ENCODE measurements around the gene GRAMD4. TPM values are rescaled to one million over a fixed set of nuclear protein-coding genes. Genes with fewer than 3 reads are reported as not detected.

Gene GRAMD4
- polyA plus RNA-seq, 3 donors, result 18.9 to 21.5 (median 21.4) TPM

DNA sequence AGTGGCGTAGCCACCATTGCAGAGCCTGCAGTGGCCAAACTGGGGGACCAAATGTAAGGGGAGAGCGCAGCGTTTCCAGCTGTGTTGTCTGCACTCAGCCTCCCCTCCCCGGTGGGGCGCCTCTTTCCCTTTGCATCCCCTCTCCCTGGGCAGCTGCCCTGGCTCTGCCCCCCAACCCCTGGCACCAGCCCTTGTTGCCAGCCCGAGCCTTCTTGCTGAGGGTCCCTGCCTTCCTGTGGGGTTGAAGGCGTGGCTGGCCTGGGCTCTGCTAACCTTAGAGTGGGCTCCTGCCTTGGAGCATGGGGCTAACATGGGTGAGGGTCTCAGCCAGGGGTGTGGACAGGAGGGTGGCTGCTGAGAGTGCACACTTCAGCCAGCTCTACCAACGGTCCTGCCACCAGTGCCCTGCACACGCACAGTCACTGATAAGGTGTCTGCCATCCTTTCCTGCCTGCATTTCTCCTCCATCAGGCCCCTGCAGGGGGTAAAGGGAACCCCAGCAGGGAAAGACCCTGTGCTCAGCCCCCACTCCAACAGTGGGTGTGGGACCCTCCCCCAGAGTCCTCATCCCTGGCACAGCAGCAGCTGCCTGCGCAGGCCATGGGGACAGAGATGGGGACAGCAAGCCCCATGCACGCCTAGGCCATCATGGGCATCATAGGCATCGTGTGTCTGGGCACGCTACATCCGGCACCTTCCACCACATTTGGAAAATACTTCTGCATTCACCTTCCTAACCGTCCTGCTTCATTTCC, 74.4 kb downstream of the GRAMD4 start:
- no peak for DNase-seq (ENCODE audit: extremely low read depth in 1 of 11, low read depth in 9 of 11, low spot score in 4 of 11)

DNA sequence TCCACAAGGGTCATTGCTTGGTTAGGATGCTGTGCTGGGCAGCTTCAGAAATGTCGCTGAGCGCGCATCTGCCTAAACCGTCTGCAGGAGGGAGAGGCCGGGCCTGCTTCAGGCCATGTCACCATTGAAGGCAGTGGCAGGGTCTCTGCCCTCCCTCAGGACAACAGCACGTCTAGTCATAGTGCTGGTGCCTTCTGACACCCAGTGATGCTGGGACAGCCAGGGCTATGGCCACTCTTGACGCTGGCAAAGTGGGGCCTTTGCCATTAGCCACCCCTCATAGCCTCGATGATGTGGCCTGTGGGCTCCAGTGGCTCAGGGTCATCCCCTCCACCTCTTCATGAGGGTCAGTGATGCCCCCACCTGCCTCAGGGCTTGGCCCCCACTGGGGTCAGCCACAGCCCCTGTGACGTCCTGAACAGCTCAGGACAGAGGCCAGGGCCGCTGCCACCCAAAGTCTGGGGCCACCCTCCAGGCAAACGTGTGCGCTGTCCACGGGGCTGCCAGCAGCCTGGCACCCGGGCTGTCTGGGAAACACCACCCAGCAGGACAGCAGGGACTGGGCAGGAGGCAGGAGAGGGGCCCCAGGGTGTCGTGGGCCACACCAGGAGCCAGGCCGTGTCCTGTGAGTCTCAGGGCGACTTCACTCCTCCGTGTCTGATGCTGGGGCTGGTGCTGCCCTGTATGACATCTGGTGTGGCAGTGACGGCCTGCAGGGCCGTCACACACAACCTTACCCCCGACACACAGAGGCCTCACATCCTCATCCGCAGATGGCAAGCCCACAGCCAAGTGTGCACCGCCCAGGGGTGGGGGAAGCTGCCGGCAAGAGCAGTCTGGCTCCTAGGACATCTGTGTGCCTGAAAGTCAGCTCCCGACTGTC, 75.4 kb downstream of the GRAMD4 start:
- DNase-seq (ENCODE audit: extremely low read depth in 1 of 11, low read depth in 9 of 11, low spot score in 4 of 11), result no peak

DNA sequence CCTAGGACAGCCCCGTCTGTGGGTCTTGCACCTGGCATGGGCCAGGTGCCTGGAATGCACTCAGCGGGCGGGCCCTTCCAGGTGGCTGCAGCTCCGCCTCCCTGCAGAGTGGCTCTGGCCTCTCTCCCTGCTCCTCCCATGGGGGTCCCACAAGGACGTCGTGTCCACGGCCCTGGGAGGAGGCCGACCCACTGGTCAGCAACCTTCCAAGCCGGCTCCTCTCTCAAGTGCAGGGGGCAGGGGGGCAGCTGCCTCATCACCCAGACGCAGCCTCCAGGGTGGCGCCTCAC, 76.0 kb downstream of the GRAMD4 start:
- no peak for DNase-seq (ENCODE audit: extremely low read depth in 1 of 11, low read depth in 9 of 11, low spot score in 4 of 11)

DNA sequence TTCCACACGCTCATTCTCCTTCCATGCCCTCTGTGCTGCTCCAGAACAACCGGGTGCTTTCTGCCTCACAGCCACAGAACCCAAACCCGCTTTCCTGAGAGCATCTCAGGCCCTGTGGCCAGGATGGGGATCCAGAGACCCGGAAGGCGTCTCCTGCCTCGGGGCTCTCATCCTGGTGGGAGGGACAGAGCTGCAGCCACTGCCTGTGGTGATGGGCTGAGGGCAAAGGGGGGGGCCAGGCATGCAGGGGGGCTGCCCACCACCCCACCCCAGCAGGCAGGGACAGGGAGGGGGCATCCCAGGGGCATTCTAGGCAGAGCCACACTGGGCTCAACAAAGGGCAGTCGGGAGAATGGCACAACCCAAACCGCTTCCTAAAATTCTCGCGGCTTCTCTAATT, 76.4 kb downstream of the GRAMD4 start:
- DNase-seq (ENCODE audit: extremely low read depth in 1 of 11, low read depth in 9 of 11, low spot score in 4 of 11), result no peak

DNA sequence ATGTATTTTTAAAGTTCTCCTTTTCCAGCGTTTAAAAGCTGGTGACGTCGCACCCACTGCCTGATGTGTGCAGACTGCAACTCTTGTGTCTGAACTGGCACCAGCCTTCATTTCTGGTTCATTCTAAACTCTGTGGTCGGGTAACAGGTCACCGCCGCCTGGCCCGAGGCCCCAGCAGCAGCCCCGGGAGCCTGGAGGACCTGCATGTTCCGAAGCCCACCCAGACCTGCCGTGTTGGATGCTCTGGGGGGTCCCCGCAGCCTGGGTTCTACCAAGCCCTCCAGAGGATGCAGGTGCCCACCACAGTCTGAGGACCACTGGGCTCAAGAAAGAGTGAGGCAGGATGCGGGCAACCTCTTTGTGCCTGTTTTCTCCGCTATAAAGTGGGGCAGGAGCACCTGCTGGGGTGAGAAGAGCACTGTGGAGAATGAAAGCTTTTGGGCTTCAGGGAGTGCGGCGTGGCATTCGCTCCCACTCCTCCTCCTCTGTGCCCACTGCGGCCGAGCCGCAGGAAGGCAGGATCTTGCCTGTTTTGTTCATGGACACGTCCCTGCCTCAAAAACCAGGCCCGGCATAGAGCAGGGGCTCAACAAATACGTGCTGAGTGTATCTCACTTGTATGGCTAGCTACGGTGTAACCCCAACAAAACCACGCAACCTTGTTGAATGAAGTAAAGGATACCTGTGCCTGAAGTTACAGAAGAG, 77.8 kb downstream of the GRAMD4 start:
- no peak for DNase-seq (ENCODE audit: extremely low read depth in 1 of 11, low read depth in 9 of 11, low spot score in 4 of 11)

DNA sequence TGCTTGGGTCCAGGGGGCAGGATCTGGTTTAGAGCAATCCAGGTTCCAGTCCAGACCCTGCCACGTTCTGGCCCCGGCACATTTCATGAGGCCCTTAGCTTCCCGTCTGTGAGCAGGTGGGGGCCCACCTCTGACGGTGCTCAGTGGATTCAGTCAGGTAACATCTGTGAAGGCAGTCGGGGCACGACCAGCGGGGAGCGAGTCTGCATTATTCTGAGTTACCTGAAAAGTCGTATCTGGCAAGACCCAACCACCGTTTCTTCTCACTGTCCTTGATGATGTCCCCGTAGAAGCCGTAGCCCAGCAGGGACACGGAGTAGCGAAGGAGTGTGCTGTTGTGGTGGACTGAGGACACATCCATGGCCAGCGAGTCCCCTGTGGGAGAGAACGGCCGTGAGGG, 78.9 kb downstream of the GRAMD4 start:
- no peak for DNase-seq (ENCODE audit: extremely low read depth in 1 of 11, low read depth in 9 of 11, low spot score in 4 of 11)

DNA sequence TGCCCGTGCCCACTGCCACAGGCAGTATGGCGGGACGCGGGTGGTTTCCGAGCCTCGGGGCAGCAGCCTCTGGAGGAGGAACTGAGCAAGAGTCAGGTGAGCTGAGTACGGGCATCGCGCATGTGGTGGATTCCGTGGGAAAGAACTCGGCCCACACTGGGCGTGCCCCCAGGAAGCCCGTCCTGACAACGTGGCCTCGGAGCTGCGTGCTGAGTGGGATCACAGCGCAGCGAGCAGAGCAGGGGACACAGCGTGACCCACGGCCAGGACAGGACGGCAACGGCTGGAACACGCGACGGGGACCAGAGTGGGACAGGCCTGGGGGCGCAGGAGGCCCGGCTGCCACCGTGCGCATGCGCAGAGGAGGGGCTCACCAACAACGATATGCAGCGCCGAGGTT, 81.1 kb downstream of the GRAMD4 start:
- DNase-seq (ENCODE audit: extremely low read depth in 1 of 11, low read depth in 9 of 11, low spot score in 4 of 11), result no peak

DNA sequence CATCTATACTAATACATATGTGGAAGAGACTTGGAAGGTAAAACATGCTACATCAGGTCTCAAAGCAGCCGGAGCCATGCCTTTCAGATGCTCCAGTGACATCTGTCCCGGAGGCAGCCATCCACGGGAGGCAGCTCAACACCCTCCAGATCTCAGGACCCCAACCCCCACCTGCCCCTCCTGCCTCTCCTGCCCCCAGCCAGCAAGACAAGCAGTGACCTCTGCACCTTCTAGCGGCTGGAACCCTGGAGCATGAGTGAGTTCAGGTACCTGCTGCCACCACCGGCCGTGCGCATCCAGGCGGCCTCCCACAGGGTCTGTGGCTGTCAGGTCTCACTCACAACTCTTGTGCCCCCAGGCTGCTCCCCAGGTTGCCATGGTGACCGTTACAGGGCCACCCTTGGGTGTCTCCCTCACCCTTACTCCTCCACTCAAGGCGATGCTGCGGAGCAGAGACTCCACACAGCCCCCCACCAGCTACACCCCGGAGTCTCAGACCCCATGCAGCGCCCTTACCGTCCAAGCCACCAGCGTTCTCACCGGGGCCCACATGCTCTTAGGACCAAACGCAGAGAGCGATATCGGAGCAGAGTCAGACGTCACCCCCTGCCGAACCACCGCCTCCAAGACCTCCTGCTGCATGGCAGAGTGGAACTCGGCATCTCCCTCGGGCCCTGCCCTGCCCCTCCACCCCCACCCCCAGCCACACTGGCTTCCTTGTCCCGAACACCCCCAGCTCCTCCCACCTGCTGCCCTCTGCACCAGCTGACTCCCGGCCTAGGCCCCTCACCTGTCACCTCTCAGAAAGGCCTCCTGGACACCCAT, 83.2 kb downstream of the GRAMD4 start:
- no peak for DNase-seq (ENCODE audit: extremely low read depth in 1 of 11, low read depth in 9 of 11, low spot score in 4 of 11)

DNA sequence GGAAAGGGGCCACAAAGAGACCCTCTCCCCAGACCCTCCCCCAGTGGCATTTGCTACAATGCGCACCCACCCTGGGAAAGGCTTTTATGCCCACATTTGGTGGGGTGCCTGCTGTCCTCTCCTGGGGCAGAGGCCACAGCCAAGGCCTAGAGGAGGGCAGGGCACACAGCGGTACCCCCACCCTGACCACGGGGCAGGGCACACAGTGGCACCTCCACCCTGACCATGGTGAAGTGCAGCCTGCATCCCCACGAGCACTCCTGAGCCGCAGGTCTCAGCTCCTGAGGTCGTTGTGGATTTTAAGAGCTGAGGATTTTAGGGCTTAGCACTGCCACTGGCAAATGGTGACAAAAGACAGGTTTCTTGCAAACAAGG, 83.8 kb downstream of the GRAMD4 start:
- DNase-seq (ENCODE audit: extremely low read depth in 1 of 11, low read depth in 9 of 11, low spot score in 4 of 11), result no peak

DNA sequence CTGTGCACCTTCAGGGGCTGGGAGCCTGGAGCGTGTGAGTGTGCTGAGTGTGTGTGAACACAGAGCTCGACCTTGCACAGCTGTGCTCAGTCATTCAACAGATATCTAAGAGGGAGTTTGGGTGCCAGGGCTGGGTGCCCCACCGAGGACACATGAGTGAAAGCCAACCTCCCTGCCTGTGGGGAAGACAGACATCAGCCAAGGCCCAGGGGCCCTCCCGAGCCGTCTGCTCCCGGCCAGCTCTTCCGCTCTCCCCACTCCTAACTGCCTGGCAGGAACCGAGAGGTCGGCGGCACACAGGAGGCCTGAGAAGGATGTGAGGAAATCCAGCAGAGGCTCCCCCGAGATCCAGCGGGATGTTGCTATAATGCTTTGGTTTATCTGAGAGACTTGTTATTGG, 85.9 kb downstream of the GRAMD4 start:
- DNase-seq (ENCODE audit: extremely low read depth in 1 of 11, low read depth in 9 of 11, low spot score in 4 of 11), result no peak

DNA sequence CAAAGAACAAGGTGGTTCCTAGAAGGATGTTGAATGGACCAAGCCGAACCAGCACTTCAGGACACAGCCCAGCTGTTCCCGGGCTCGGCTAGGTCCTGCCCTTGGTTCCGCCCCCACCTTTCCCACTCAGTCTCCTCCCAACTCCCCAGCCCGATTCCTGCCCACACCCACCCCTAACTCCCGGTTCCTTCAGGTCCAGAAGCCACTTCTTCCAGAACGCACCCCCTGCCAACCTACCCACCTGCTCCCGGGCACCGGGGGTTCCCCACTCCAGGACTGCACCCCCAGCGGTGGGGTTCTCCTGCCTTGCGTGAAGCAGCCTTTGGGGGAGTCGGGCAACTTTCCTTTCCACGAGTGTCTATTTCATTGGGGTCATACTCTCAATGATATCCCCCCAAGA, 87.1 kb downstream of the GRAMD4 start:
- DNase-seq (ENCODE audit: extremely low read depth in 1 of 11, low read depth in 9 of 11, low spot score in 4 of 11), result no peak

DNA sequence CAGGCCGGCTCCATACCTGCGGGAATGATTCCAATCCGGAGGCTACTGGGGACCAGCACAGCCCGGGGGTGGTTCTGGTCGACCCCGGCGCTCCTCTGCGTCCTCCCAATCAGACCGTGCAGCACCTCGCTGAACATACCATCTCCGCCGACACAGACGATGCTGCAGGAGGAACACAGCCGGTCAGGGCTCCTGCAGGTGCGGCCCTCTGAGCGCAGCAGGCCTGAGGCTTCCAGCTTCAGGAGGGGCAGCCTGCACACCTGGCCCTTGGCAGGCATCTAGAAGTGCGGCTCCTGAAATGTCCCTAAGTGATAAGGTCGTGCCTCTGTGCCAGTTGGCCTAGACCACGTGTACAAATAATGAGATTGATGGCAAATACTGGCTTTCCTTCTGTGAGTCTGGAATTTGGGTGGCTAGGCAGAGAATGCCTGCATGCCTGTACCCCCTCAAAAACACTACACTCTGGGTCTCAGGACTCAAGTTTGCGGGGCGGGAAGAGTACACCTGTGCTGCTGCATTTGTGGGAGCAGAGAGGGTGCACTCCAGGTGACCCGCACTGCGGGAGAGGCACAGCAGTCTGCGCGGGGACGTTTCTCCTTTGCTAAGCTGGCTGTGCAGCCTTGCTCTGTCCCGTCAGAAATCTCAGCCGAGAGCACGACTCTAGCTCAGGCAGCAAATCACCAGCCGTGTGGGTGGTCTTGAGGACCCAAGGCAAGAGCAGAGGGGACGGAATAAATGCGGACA, 87.8 kb downstream of the GRAMD4 start:
- no peak for DNase-seq (ENCODE audit: extremely low read depth in 1 of 11, low read depth in 9 of 11, low spot score in 4 of 11)

DNA sequence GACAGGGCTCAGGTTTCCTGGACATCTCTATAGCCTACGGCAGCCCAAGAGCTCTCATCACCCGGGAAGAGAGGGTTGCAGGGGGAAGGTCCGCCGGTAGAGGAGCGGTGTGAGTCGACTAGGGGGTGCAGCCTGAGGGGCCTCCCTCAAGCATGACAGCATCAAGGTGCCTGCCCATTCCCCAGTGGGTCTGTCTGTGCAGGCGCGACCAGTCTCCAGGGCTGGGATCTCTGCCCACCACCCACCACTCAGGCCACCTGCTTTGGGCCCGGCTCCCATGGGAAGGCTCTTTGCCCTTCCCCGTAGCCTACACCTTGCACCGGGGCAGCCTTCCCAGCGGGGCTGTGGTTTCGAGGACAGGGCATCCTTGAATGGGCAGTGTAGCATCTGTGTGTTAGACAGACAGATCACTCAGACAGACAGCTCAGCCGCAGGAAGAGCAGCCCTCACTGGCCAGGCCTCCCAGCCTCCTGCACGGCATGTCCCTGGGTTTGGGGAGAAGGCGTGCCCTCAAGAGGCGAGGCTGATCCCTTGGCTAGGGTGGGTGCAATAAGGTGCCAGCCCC, 88.7 kb downstream of the GRAMD4 start:
- DNase-seq (ENCODE audit: extremely low read depth in 1 of 11, low read depth in 9 of 11, low spot score in 4 of 11), result no peak

DNA sequence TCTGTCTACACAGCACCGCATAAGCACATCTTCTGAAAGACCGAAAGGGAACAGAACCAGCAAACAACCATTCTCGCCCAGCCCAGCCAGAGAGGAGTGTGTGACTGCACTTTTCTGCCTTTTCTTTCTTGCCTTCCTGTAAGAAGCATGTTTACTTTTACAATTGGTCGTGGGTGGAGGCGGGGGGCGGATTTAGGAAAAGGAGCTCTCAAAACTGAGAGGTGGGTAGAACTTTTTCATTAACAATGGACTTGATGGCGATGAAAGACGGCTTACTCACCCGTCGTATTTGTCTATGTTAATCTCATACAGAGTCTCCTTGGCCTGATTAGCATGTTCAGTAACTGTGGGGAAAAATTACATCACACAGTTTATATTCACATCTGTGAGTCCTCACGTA, 90.6 kb downstream of the GRAMD4 start:
- DNase-seq (ENCODE audit: extremely low read depth in 1 of 11, low read depth in 9 of 11, low spot score in 4 of 11), result no peak

DNA sequence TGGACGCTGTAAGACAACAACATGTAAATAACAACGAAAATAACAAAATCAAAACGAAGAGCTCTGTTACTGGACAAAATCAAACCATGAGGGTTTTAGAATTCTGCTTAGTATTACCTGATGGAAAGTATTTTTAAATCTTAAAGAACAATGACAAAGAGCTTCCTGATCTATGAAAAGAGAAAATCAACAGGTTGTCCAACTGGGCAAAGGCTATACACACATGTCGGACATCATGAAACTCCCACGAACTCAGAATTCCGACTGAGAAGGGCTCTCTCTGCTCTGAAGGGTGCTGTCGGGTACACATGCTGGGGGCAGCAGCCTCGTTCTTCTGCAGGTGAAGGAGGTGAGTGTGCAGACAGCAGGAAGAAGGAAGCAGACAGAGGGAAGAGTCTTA, 92.1 kb downstream of the GRAMD4 start:
- no peak for DNase-seq (ENCODE audit: extremely low read depth in 1 of 11, low read depth in 9 of 11, low spot score in 4 of 11)

DNA sequence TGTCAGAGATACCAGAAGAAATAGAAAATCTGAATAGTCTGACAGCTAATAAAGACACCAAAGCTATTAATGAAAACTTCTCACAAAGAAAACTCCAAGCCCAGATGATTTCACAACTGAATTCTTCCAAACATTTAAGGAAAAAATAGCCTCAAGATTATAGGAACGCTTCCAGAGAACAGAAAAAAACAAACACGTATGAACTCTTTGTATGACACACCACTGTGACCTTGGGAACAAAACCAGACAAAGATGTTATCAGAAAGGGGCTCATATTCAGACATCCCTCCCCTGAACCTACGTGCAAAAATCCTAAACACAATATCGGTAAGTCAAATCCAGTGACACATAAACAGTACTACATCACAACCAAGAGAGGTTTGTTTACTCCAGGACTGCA, 94.4 kb downstream of the GRAMD4 start:
- DNase-seq (ENCODE audit: extremely low read depth in 1 of 11, low read depth in 9 of 11, low spot score in 4 of 11), result no peak

DNA sequence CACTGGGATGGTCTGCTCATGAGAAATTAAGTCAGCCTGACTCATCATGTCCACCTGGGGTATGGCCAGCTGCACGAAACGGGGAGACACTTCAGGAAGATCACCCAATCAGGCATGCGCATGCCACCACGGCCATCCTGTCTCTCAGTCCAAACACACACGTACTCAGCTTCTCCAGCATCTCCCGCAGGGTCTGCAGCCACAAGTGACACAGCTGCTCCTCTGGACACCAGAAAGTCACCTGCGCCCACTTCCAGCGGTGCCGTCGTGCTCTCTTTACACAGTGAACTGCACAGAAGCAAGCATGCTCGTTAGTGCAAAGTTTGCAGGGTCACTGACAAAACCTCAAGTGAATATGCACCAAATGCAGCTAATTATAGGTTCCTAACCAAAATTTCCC, 99.7 kb downstream of the GRAMD4 start:
- DNase-seq (ENCODE audit: extremely low read depth in 1 of 11, low read depth in 9 of 11, low spot score in 4 of 11), result no peak

DNA sequence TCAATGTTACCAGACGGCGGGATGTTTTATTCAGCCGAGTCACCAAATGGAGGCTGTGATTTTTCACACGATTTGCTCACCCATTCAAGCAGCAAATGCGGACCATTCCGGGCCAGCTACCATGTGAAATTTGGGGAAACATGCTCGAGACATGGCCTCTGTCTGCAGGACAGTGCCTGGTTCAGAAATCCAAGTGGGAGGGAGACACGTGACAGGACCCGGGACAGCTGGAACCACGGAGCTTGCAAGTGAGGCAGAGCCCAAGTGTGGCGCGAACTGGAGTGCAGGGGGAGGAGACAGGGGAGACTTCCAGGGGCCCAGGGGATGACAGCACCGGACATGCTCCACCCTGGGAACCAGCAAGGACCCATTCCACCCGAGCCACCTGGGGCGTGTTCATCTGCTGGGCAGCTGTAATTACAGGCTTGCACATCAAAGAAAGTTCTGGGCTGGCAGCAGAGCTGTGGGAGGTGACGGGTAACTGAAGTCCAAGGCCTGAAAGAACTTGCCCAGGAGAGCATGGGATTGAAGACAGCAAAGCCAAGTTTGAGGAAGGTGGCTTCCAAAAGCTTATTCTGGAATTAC, 101.4 kb downstream of the GRAMD4 start:
- no peak for DNase-seq (ENCODE audit: extremely low read depth in 1 of 11, low read depth in 9 of 11, low spot score in 4 of 11)

Measured in renal cortex interstitium (tissue), 11 donors.